Activated CD4-positive, alpha-beta T cell treated with anti-CD3 and anti-CD28 coated beads for 1 hour (primary cell): ENCODE results near the gene TPRN.

Experiments used
- DNase-seq: peaks from one replicate; pipeline ENCODE4 v3.0.0-alpha.2; 2020

Gene TPRN

GRCh38 chr9:137224830-137225694 lies 24.5 kb upstream of the TPRN start, which contains the start of gene CYSRT1:
CYSRT1 (plus strand) TSS chr9:137225174; CDS start chr9:137225622, 448 bp downstream.
- no peak for DNase-seq

GRCh38 chr9:137223078-137223970 lies 22.8 kb upstream of the TPRN start:
- DNase-seq: peak; percentile 98

- no peak for DNase-seq
Measured at GRCh38 chr9:137222190-137223077, 21.9 kb upstream of the TPRN start, which contains the start of gene RNF208. RNF208 (minus strand) TSS chr9:137222240; CDS start chr9:137221212, 1,028 bp downstream.

DNA sequence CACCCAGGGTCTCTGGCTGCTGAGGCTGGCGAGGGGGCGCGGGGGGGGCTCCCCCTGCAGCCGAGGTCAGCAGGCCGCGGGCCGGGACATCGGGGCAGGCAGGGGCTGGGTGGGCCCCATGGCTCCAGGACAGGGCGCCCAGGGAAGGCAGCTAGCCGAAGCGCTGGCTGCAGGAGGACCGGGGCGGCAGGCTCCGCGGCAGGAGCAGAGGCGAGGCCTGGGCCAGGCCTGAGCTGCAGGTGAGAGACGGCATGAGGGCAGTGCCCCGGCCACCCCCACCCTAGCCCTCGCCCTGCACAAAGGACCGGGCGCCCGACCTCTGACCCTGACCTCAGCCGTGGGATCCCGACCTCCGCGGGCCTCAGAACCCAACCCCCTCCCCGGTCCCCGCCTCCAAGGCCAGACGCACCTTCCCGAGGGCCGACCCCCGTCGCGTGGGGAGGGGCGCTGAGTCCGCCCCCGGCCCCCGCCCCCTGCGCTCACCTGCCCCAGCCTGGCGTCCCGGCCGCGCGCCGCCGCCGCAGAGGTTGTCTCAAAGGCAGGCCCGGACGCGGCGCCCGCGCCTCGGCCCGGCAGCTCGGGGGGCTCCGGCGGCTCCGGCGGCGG lies 21.1 kb upstream of the TPRN start:
- DNase-seq: no peak

DNA sequence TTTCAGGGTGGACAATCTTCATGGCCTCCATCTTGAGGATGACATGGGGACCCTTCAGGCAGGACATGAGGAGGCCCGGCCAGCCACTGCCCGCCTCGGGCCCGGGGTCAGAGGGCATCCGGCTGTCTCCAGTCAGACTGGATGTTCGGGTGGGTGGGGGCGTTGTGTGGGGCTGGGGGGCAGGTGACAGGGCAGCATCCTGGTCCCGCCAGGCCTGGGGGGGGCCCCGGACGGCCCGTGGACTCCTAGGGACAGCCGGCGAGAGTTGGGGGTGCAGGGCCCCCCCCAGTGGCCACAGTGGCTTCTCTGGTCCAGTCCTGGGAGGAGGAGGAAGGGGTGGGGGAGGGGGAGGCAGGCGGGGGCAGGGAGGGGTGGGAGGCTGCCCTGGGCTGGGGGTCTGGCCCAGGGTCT lies 20.6 kb upstream of the TPRN start:
- DNase-seq: no peak

- no peak for DNase-seq
Measured at GRCh38 chr9:137220317-137221094, 20.0 kb upstream of the TPRN start.

DNA sequence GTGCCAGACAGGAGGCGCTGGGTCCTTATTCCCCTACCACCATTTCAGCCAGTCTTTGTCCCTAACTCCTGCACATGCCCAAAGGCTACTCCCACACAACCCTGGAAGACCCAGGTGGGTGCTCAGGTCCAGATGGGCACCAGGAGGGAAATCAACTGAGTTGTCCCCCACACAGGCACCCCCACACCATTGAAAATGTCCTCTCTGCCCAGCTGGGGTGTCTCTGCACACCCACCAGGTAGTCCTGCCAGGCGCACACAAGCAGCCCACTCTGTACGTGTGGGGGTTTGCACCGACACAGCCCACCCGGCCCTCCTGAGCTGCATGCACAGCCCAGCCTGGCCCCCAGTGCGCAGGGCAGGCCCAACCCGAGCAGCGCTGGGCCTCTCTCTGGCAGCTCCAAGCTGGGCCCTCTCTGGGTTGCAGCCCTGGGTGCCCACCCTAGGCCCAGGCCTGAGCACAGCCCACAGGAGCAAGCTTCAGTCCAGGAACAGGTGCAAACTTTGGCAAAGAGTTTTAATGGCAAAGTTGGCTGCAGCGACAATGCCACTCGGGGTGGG lies 19.3 kb upstream of the TPRN start:
- no peak for DNase-seq

DNA sequence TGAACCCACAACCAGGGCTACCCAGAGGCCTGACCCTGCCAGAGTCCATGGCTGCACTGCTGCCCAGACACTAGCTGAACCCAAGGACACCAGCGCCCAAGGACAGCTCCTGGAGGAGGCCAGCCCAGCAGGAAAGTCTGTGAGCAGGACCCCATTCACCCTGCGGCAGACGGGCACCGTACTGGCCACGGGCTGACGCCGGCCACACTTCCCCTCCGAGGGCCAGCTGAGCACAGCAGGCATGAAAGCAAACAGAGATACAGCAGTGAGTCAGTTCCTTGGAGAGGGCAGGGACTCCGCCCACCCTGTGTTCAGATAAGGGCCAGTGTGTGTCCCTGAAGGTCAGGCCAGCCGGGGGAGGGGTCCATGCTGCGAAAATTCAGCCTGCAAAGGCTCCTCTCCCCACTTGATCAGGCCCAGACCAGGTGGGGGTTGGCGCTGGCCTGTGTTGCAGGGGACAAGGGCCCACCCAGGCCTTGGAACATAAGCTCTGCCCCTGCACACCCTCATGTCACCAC lies 18.3 kb upstream of the TPRN start:
- DNase-seq: no peak

DNA sequence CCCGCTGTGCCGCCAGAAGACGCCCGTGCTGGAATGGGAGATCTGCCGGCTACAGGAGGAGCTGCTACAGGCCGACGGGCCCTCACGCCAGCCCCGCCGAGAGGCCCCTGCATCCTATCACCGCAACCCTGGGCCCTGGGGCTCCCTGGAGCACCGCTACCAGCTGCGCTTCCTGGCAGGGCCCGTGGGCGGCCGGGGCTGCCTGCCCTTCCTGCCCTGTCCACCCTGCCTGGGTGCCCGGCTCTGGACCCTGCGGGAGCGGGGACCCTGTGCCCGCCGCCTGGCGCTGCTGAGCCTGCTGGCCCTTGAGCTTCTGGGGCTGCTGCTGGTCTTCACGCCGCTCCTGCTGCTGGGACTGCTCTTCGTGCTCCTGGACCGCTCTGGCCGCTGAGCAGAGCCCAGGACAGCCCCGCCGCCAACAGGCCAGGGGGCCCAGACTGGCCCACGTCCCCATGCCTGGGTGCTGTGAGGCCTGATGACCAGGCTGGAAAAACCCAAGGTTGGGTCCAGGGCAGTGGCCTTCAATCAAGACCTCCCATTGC lies 17.7 kb upstream of the TPRN start:
- no peak for DNase-seq

DNA sequence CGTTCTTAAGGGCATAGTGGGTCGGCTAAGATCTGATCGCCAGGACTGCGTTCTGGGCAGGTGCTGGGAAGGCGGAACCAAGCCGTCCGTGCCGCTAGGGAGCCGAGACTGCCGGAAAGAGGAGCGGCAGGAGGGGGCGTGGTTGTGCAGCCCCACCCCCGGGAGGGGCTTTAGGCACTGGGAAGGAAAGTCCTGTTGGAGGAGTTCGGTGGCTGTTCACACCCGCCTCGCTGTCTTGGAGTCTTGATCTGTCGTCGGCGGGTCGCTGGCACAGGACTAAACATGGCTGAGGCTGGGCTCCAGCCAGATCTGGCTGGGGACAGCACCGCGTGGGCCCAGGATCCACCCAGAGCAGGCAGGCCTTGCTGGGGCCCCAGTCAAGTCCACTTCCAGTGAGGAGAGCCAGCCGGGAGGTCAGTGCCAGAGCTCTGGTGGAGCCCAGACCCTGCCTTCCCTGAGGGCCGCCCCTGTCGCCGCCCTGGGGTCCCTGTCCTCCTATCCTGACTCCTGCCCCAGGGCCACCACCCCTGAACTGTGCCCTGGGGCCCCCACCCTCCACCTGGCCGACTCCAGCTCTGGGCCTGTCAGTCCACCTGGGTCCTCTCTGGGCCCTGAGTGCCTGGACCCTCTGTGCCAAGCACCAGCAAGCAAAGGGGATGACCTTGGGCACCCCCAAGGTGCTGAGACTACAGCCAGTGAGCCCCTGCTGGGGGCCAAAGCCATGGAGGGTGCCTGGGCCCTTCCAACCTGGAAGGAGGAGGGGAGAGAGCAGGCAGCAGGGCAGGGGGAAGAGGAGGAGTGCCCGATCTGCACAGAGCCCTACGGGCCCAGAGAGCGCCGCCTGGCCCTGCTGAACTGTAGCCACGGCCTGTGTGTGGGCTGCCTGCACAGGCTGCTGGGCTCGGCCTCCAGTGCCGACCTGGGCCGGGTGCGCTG lies 17.0 kb upstream of the TPRN start:
- DNase-seq: no peak

DNA sequence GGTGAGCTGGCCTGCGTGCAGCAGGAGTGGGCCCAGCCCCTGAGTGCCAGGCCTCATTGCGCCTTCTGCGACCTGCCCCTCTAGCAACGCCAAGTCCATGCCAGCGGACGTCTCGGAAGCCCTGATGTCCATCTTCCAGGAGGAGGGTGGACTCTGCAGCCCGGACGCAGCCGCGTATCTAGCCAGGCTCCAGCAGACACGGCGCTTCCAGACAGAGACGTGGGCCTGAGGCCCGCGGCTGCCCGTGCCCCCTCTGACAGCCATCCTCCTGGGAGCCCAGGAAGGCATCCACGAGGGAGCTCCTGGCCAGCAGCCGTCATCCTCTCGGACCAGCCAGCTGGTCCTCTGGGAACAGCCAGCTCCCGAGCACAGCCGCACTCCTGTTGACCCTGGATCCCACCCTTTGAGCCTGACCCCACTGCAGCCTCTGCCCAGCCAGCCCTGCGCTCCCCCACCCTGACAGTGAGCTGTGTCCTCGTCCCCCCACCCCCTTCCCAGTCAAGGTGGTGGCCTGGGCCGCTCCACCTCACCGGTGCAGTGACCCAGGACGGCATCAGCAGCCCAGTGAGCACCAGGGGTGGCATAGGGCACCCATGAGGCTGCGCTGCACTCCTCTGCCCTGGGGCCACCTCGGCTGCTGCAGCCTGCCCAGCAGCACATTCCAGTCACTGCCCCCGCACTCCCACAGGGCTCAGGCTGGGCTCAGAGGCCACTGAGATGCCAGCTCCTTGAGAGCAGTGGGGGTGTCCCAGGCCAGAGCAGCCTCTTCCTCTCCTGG lies 15.8 kb upstream of the TPRN start:
- no peak for DNase-seq

DNA sequence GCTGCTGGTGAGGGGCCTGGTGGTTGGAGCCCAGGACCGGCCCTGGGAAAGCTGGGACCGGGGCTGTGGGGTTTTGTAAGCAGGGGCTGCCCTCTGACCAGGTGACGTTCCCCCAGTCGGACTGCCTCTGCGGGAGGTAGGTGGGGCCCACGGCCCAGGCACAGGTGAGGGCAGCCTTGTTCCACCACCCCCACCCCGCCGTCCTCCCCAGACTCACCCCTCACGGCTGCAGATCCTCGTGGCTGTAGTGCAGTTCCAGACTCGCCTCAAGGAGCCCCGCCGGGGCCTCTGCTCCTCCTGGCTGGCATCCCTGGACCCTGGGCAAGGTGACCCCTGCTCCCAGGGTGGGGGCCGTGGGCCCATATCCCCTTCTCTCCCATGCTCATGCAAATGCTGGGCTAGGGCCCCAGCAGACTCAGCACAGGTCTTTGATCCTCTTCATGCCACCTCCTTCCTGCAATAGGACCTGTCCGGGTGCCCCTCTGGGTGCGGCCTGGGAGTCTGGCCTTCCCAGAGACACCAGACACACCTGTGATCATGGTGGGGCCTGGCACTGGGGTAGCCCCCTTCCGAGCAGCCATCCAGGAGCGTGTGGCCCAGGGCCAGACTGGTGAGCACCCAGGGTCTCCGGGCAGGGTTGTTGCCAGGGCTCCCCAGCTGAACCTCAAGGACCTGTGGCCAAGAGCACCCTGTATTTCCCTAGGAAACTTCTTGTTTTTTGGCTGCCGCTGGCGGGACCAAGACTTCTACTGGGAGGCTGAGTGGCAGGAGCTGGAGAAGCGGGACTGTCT lies 14.8 kb upstream of the TPRN start:
- no peak for DNase-seq

DNA sequence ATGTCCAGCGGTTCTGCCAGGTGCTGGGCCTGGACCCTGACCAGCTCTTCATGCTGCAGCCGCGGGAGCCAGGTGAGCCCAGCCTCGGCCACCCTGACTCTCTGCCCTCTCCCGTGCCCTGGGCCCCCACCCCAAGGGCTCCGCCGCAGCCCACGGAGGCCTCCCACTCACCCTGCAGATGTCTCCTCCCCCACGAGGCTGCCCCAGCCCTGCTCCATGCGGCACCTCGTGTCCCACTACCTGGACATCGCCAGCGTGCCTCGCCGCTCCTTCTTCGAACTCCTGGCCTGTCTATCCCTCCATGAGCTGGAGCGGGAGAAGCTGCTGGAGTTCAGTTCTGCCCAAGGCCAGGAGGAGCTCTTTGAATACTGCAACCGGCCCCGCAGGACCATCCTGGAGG lies 14.1 kb upstream of the TPRN start:
- no peak for DNase-seq

DNA sequence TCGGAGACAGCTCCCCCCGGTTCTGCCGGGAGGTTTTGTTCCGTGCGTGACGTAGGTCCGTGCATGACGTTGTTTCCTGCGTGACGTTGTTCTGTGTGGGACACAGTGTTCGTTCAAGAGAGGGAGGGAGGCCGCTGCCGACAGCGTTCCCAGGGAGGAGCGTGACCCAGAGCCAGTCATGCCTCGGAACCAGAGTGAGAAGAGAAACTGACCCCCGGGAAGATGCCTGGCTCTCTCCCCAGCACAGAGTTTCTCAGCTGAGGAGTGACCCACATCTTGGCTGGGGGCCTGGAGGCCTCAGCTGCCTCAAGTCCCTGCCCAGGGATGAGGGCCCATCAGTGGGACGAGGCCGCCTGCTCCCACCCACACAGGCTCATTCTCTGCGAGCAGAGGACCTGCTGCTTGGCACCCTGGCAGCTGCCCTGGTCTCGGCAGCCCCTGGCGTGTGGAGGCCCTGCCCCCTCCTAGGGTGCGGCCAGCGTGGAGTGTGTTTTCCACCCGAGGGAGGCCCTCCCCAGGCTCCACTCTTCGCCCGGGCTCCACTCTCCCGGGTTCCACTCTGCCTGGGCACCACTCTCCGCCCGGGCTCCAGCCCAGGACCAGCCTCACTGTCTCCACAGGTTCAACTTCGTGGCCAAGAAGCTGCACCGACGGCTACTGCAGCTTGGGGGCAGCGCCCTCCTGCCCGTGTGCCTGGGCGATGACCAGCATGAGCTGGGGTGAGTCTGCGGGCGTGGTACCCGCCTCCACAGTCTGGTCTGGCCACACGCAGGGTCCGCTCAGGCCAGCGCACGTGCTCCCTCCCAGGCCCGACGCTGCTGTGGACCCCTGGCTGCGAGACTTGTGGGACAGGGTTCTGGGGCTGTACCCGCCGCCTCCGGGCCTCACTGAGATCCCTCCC lies 12.9 kb upstream of the TPRN start:
- no peak for DNase-seq

DNA sequence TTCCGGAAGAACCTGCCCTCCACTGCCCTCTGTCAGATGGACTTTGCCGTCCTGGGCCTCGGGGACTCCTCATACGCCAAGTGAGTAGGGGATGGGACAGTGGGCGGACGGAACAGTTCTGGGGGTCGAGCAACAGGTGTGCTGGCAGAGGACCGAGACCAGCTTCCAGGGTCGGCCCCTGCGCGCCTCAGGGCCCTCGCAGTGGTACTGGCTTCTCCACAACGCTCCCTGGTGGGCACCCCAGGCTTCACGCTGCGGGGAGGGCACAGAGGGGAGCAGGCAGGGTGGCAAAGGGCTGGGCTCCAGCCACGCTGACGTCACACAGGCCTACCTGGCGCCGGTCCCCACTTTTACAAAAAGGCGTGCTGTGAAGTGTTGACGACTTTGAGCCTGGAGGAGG lies 12.0 kb upstream of the TPRN start:
- DNase-seq: no peak

GRCh38 chr9:137211532-137211931 lies 11.0 kb upstream of the TPRN start:
- DNase-seq: no peak

- DNase-seq: no peak
Measured at GRCh38 chr9:137206602-137207001, 6.1 kb upstream of the TPRN start.
